Measurements from ENCODE around the gene TBCEL.

GRCh38 chr11:121066623-121067022 is 42.7 kb downstream of the TBCEL start:
- TF ChIP-seq SUZ12 (IDR thresholded peaks at IDR 0.05; ENCODE audit: extremely low read depth, insufficient read depth, insufficient read length) (no peak), ZNF274 (IDR thresholded peaks at IDR 0.05; ENCODE audit: low read depth, low read length) (no peak)
